Smooth muscle cell (in vitro differentiated cells): ENCODE results near the gene ZNF444. TPM values are rescaled to one million over a fixed set of nuclear protein-coding genes. Genes with fewer than 3 reads are reported as not detected.
"Not testable (repeated sequence)": the region's sequence is repeated elsewhere in the genome, so short reads cannot be mapped to it uniquely, and the experiment has no call there.

ENCODE experiments used
- DNase-seq: peaks from one replicate; lab custom pipeline; 2025; ENCODE audit not compliant: unreplicated experiment; lab: John Stamatoyannopoulos, UW
- H2AFZ ChIP-seq: fragments of 200-600 bp; sonication (generic); 2 replicates; pipeline ENCODE4 v1.6.0; 2016; ENCODE audit warnings: antibody characterized with exemption, low read depth, mild to moderate bottlenecking
- H3F3A ChIP-seq: fragments of 200-600 bp; sonication (generic); 2 replicates; pipeline ENCODE4 v1.6.0; 2017; ENCODE audit warnings: antibody characterized with exemption, low read depth
- H3K27ac ChIP-seq: fragments of 200-600 bp; sonication (generic); 2 replicates; pipeline ENCODE4 v1.5.1; 2016; ENCODE audit warnings: low read depth, mild to moderate bottlenecking
- H3K27me3 ChIP-seq: fragments of 200-600 bp; sonication (generic); 2 replicates; pipeline ENCODE4 v1.6.1; 2016; ENCODE audit warnings: low read depth, mild to moderate bottlenecking
- H3K36me3 ChIP-seq: fragments of 200-600 bp; sonication (generic); 2 replicates; pipeline ENCODE4 v1.5.1; 2016; ENCODE audit warnings: low read depth
- H3K4me1 ChIP-seq: fragments of 200-600 bp; sonication (generic); 2 replicates; pipeline ENCODE4 v1.5.1; 2016; ENCODE audit warnings: low read depth
- H3K4me2 ChIP-seq: fragments of 200-600 bp; sonication (generic); 2 replicates; pipeline ENCODE4 v1.6.0; 2016; ENCODE audit warnings: mild to moderate bottlenecking
- H3K4me3 ChIP-seq: fragments of 200-600 bp; sonication (generic); 2 replicates; pipeline ENCODE4 v1.5.1; 2016; ENCODE audit warnings: mild to moderate bottlenecking
- H3K79me2 ChIP-seq: fragments of 200-600 bp; sonication (generic); 2 replicates; pipeline ENCODE4 v1.6.0; 2016; ENCODE audit warnings: low read depth, mild to moderate bottlenecking
- H3K9ac ChIP-seq: fragments of 200-600 bp; sonication (generic); 2 replicates; pipeline ENCODE4 v1.6.0; 2016; ENCODE audit warnings: low read depth
- H3K9me3 ChIP-seq: fragments of 200-600 bp; sonication (generic); replicated peaks from 2 replicates; pipeline ENCODE4 v1.5.1; 2016; ENCODE audit warnings: low read depth
- H4K20me1 ChIP-seq: fragments of 200-600 bp; sonication (generic); 2 replicates; pipeline ENCODE4 v1.6.0; 2016; ENCODE audit warnings: low read depth
- WGBS: methylation state at CpG from one replicate; pipeline ENCODE4 v1.1.7; 2016; ENCODE audit warnings: low lambda C conversion rate; 5-methylcytosine and 5-hydroxymethylcytosine counted together
- polyA plus RNA-seq: library from polyadenylated mRNA; unstranded; fragments of >200 nt; fragmentation: Nextera tagmentation; extraction: Ambion mirVana; gene quantifications from 2 replicates; pipeline ENCODE4 v1.2.1, GENCODE V29; 2016
- small RNA-seq: library from RNA; depleted of rRNA; stranded (forward); fragments of <200 nt; gene quantifications from one replicate; pipeline ENCODE3, GENCODE V24; 2014
- total RNA-seq: library from RNA; depleted of rRNA; stranded (reverse); fragments of >200 nt; gene quantifications from 2 replicates; pipeline ENCODE4 v1.2.3, GENCODE V29; 2014
- TF ChIP-seq, protein P1 (sequence below): fragments of 200-600 bp; sonication (generic); IDR thresholded peaks from 2 replicates; pipeline ENCODE4 v1.5.1; 2017; ENCODE audit warnings: borderline replicate concordance, mild to moderate bottlenecking, antibody characterized with exemption; ENCODE audit not compliant: insufficient read depth, poor library complexity, severe bottlenecking

ZNF444 gene
- total and polyA plus RNA-seq, 2 experiments from 2014 or later: 20.0 to 40.6 TPM

- Histone ChIP-seq H3K36me3 (no peaks in the 10 kb centered on the region), H3K9me3 (no peaks in the 10 kb centered on the region), H2AFZ (no peak overlapping the region), H3K4me2 (no peak overlapping the region), H3K79me2 (no peaks in the 10 kb centered on the region), H3K27ac (no peak overlapping the region), H3K4me3 (no peak overlapping the region), H4K20me1 (no peaks in the 10 kb centered on the region), H3K27me3 (no peaks in the 10 kb centered on the region), H3F3A (no peaks in the 10 kb centered on the region), H3K4me1 (no peaks in the 10 kb centered on the region), H3K9ac (no peak overlapping the region)
- TF ChIP-seq, protein P1, sequence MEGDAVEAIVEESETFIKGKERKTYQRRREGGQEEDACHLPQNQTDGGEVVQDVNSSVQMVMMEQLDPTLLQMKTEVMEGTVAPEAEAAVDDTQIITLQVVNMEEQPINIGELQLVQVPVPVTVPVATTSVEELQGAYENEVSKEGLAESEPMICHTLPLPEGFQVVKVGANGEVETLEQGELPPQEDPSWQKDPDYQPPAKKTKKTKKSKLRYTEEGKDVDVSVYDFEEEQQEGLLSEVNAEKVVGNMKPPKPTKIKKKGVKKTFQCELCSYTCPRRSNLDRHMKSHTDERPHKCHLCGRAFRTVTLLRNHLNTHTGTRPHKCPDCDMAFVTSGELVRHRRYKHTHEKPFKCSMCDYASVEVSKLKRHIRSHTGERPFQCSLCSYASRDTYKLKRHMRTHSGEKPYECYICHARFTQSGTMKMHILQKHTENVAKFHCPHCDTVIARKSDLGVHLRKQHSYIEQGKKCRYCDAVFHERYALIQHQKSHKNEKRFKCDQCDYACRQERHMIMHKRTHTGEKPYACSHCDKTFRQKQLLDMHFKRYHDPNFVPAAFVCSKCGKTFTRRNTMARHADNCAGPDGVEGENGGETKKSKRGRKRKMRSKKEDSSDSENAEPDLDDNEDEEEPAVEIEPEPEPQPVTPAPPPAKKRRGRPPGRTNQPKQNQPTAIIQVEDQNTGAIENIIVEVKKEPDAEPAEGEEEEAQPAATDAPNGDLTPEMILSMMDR: no peak
- 87% methylated on average over 12 of the region's 12 CpGs for WGBS
- DNase-seq: no peak
Measured at GRCh38 chr19:56209091-56209490, 68.0 kb downstream of the ZNF444 start.

DNA sequence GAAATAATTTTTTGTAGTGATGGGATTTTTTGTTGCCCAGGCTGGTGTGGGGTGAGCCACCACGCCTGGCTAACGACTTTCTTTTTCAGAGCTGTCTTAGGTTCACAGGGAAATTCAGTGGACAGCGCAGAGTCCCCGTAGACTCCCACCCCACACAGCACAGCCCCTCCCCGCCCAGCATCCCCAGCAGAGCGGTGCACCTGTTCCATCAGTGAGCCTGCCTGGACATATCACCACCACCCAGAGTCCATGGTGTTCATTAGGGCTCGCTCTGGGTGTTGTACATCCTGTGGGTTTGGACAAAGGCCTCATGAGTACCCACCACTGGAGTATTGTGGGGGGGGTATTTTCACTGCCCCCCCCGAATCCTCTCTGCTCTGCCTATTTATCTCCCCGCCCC, 68.9 kb downstream of the ZNF444 start:
- not testable (repeated sequence) for H4K20me1 ChIP-seq, H3K9me3 ChIP-seq, H3F3A ChIP-seq, H3K4me1 ChIP-seq, H3K27me3 ChIP-seq, H3K27ac ChIP-seq, H3K4me3 ChIP-seq, H3K9ac ChIP-seq, H2AFZ ChIP-seq, H3K36me3 ChIP-seq, H3K79me2 ChIP-seq, H3K4me2 ChIP-seq, DNase-seq
- 91% methylated on average over 9 of the region's 9 CpGs for WGBS

Small RNAs within 50 kb of the gene (small RNA-seq; reads per million reads assigned to genes)
- gene AC024580.2 (not detected), gene RF00019 (not detected)

Other genes starting within 250 kb of the ZNF444 start
- gene NLRP13, start 209.0 kb upstream of the ZNF444 start, total RNA-seq: not detected in 2 replicates
- gene NLRP13, start 209.0 kb upstream of the ZNF444 start, polyA plus RNA-seq: not detected in 2 replicates
- gene NLRP8, start 193.5 kb upstream of the ZNF444 start, total RNA-seq: not detected in 2 replicates
- gene NLRP8, start 193.5 kb upstream of the ZNF444 start, polyA plus RNA-seq: not detected in 2 replicates
- not detected in 2 replicates for gene NLRP5, start 154.5 kb upstream of the ZNF444 start, total RNA-seq
- not detected in 2 replicates for gene NLRP5, start 154.5 kb upstream of the ZNF444 start, polyA plus RNA-seq
- gene ZNF787, start 20.0 kb upstream of the ZNF444 start, total RNA-seq: 7.4 and 10.0 TPM in 2 replicates
- 20.3 and 22.8 TPM in 2 replicates for gene ZNF787, start 20.0 kb upstream of the ZNF444 start, polyA plus RNA-seq
- not detected in 2 replicates for gene GALP, start 34.7 kb downstream of the ZNF444 start, total RNA-seq
- gene GALP, start 34.7 kb downstream of the ZNF444 start, polyA plus RNA-seq: not detected in 2 replicates
- gene ZSCAN5B, start 56.5 kb downstream of the ZNF444 start, total RNA-seq: not detected in 2 replicates
- gene ZSCAN5B, start 56.5 kb downstream of the ZNF444 start, polyA plus RNA-seq: 0.19 TPM in 1 of 2 replicates, not detected in the other
- not detected in 2 replicates for gene ZSCAN5C, start 61.0 kb downstream of the ZNF444 start, total RNA-seq
- not detected in 2 replicates for gene ZSCAN5C, start 61.0 kb downstream of the ZNF444 start, polyA plus RNA-seq
- gene EDDM13, start 131.5 kb downstream of the ZNF444 start, total RNA-seq: not detected in 2 replicates
- gene EDDM13, start 131.5 kb downstream of the ZNF444 start, polyA plus RNA-seq: 0.58 and 0.80 TPM in 2 replicates
- 4.7 and 7.4 TPM in 2 replicates for gene ZSCAN5A, start 173.6 kb downstream of the ZNF444 start, total RNA-seq
- gene ZSCAN5A, start 173.6 kb downstream of the ZNF444 start, polyA plus RNA-seq: 5.3 and 11.0 TPM in 2 replicates